CD4-positive, alpha-beta T cell treated with Interleukin-17A for 1 hour (primary cell): ENCODE data around the gene KCTD11.
"Not testable (repeated sequence)": the region's sequence is repeated elsewhere in the genome, so short reads cannot be mapped to it uniquely, and the experiment has no call there.

Experiments
- DNase-seq: peaks from one replicate; pipeline ENCODE4 v3.0.0-alpha.2; 2020

Gene KCTD11

DNA sequence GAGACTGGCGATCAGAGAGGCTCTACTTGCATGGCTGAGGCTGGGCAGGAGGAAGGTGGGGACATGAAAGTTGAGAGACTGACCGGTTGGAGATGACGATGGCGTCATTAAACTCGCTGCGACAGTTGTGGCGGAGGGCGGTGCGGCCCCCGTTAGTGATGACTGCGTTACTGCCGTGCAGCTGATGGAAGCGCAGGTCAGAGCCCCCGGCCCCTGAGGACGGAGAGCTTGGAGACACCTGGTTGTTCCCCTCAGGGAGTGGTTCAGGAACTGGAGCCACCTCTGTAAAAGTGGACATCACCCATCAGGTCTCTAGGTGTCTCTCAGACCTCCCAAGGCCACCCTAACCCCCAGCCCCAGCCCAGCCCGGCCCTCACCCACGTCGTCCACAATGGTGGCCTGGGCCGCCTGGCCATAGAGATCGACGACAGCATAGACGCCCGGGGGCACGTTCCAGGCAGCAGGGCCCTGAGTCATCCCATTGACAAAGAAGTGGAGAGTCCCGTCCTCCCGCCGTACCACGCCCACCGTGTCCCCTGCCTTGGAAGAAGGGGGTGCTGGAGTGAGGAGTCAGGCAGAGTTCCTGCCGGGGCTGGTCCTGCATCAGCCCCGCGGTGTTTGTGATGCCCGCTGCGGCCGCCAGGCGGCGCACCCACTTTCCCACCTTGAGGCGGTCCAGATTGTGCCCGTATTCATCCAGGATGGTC, 28.1 kb upstream of the KCTD11 start:
- DNase-seq = peak; percentile 70

- no peak for DNase-seq
Measured at GRCh38 chr17:7324438-7324779, 27.6 kb upstream of the KCTD11 start.

GRCh38 chr17:7325031-7325528, 26.9 kb upstream of the KCTD11 start:
- no peak for DNase-seq

- DNase-seq = no peak
Measured at GRCh38 chr17:7326186-7326585, 25.8 kb upstream of the KCTD11 start.

DNA sequence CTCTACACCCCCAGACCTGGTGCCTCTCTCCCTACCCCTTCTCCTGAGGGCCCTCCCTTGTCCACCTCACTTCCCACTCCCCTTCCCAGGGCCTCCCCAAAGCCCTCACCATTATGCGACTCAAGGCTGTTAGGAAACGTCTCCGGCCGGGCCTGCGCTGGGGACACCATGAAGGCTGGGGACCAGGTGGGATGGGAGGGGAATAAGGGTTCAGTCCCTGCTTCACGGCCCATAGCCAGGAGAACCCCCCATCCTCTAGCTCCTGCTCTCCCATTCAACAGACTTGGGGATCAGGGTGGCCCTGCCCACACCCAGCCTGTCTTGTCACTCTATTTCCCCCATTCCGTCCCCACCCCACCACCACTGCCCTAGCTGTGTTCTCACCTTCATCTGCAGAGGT, 24.9 kb upstream of the KCTD11 start:
- no peak for DNase-seq

DNA sequence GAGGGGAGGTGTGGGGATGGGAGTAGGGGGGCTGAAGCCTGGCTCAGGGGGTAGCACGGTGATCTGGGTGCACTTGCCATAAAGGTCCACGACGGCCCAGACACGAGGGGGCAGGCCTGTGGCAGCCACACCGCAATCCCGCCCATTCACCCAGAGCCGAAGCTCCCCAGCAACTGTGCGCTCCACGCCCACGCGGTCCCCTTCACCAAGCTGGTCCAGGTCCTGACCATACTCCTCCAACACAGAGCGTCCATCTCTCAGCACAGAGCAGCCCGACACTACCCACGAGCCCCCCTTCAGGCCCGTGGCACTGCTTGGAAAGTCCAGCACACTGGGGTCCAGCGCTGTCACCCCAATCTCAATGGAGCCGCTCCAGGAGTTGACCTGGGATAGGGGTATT, 24.5 kb upstream of the KCTD11 start:
- DNase-seq = no peak

DNA sequence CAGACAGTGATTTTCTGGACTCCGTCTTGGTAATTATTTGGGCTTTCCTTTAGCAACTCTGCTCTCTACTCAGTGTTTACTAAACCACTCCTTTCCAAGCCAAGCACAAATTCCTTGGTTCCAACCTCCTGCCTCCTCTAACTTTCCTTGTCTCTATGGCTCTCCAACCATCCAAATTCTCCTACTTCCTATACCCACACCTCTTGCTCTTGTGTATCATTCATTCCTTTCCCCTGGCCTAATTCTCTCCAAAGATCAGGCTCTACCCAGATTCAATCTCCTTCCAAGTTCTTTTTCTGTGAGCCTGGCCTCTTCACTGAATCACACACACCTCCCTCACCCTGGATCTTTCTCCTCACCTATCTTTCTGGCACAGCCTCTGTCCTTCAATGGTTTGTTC, 24.0 kb upstream of the KCTD11 start:
- no peak for DNase-seq

- DNase-seq = peak; percentile 53
Measured at GRCh38 chr17:7328840-7329373, 23.1 kb upstream of the KCTD11 start, which contains the start of gene NEURL4. Gene NEURL4, minus strand, starts transcription at chr17:7329335. Its CDS starts 23 bp downstream, at chr17:7329312.

GRCh38 chr17:7329374-7329996, 22.5 kb upstream of the KCTD11 start:
- DNase-seq = peak; percentile 98

GRCh38 chr17:7329997-7330637, 21.8 kb upstream of the KCTD11 start:
- DNase-seq = peak; percentile 86

- DNase-seq = no peak
Measured at GRCh38 chr17:7330638-7331015, 21.3 kb upstream of the KCTD11 start.

- DNase-seq = no peak
Measured at GRCh38 chr17:7332111-7332510, 19.9 kb upstream of the KCTD11 start.

GRCh38 chr17:7332600-7333069, 19.3 kb upstream of the KCTD11 start:
- DNase-seq = peak; percentile 73

DNA sequence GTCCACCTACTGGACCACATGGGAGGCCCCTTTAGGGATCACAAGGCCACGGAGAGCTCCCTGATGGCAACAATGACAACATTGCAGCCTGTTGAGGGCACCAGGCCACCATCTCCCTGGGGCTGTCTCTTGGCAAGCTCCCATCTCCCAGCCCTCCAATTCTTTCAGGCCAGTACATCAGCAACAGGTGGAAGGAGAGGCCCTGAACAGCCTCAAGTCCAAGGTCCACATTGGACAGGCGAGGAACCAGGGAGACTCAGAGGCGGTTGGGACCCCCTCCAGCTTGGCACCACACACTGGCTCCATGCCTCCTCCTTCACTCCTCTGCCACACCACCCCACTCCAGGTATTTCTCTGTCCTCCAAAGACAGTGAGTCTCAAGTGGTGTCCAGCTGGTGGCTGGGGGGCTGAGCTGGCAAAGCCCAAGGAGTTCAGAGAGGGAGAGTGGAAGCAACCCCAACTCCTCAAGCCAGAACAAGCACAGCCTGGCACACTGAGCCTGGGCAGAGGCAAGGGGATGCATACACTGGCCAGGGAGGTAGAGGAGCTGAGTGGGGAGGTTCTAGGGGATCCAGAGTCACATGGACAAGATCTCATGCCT, 16.9 kb upstream of the KCTD11 start:
- no peak for DNase-seq

GRCh38 chr17:7335765-7336164, 16.2 kb upstream of the KCTD11 start:
- DNase-seq = not testable (repeated sequence)

GRCh38 chr17:7336240-7337175, 15.5 kb upstream of the KCTD11 start, which contains the start of gene ACAP1:
Gene ACAP1, plus strand, starts transcription at chr17:7336529. Its CDS starts 206 bp downstream, at chr17:7336735.
- peak; percentile 88 for DNase-seq

- not testable (repeated sequence) for DNase-seq
Measured at GRCh38 chr17:7337600-7337999, 14.4 kb upstream of the KCTD11 start.

GRCh38 chr17:7340179-7340578, 11.8 kb upstream of the KCTD11 start:
- no peak for DNase-seq

DNA sequence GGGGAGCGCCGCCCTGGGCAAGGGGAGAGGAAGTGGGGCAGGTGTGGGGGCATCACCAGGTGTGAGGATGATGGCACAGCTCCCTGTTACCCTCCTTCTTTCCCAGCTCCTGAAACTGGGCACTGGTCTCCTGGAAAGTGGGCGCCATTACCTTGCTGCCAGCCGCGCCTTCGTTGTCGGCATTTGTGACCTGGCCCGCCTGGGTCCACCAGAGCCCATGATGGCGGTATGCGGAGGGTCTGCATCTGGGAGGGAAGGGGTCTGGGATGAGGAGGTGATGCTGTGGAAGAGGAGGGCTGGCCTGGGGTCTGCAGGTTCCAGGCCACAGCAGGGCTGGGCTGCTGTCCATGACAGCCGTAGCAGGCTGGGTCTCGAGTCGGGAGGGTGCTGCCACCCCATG, 10.1 kb upstream of the KCTD11 start:
- DNase-seq = no peak

DNA sequence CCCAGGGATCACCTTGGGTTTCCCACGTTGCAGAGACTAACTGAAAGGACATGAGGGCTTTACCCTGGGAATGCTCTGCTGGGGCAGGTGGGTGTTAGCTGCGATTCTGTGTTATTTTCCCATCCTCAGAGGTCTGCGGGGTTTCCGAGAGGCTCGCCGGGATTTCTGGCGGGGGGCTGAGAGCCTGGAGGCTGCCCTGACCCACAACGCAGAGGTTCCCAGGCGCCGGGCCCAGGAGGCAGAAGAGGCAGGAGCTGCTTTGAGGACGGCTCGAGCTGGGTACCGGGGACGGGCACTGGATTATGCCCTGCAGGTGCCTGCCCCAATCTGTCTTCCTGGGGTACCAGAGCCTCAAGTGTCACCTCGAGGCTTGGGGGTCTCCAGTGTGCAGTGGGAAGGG, 8.7 kb upstream of the KCTD11 start:
- DNase-seq = no peak

- DNase-seq = no peak
Measured at GRCh38 chr17:7346761-7347614, 5.0 kb upstream of the KCTD11 start.
